Stimulated activated CD4-positive, alpha-beta T cell treated with anti-CD3 and anti-CD28 coated beads, TNF-alpha, amount 100 ng/mL, for 1 hour (primary cell): ENCODE measurements around the gene PRORP.
A peak's percentile ranks its signal among the peaks of the same experiment; 100 is the strongest.
"Not testable (repeated sequence)": the region's sequence is repeated elsewhere in the genome, so short reads cannot be mapped to it uniquely, and the experiment has no call there.

Source experiments
- DNase-seq, 3 donors: peaks; one replicate each; pipeline ENCODE4 v3.0.0-alpha.2; 2020; ENCODE audit warnings: low read depth in 3 of 3, low spot score in 1 of 3

Gene PRORP

DNA sequence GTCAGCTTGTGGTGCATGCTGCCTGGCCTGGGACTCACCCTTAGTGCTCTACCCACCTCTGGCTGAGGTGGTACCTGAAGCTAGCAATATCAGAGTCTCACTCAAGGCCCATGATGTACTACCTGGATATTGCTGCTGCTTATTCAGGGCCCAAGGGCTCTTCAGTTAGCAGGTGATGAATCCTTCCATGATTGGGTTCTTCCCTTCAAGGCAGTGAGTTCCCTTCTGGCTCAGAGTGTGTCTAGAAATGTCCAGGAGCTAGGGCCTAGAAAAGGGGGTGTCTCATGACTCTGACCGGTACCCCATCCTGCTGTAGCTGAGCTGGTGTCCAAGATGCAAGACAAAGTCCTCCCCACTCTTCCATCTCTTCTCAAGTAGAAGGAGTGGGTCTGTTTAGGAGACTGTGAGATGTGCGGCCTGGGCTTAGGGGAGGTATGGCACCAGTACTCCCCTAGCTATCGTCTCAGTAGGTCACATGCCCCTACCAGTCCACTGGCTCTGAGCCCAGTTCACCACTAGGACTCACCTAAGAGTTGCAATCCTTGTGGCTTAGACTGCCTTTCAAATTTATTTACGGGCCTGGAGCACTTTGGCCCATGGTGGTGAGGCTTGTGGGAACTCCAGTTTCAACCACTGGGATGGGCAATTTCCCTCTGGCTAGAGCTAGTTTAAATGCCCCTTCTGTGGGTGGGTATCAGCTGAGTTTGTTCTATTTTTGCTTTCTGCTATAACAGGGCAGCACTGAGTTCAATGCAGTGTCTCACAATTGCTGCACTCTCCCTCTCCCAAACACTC, 12.2 kb downstream of the PRORP start:
- no peak for DNase-seq

DNA sequence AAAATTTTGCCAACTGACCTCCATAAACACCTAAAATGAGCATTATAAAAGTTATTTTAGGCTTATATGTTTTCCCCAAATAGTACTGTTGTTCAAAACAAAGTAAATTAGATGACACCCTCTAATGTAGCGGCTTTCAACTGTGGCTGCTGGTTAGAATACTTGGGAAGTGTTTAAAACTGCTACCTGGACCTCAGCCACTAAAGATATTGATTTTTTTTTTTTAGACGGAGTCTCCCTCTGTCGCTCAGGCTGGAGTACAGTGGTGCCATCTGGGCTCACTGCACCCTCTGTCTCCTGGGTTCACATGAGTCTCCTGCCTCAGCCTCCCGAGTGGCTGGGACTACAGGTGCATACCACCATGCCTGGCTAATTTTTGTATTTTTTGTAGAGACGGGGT, 16.2 kb downstream of the PRORP start:
- no peak for DNase-seq

DNA sequence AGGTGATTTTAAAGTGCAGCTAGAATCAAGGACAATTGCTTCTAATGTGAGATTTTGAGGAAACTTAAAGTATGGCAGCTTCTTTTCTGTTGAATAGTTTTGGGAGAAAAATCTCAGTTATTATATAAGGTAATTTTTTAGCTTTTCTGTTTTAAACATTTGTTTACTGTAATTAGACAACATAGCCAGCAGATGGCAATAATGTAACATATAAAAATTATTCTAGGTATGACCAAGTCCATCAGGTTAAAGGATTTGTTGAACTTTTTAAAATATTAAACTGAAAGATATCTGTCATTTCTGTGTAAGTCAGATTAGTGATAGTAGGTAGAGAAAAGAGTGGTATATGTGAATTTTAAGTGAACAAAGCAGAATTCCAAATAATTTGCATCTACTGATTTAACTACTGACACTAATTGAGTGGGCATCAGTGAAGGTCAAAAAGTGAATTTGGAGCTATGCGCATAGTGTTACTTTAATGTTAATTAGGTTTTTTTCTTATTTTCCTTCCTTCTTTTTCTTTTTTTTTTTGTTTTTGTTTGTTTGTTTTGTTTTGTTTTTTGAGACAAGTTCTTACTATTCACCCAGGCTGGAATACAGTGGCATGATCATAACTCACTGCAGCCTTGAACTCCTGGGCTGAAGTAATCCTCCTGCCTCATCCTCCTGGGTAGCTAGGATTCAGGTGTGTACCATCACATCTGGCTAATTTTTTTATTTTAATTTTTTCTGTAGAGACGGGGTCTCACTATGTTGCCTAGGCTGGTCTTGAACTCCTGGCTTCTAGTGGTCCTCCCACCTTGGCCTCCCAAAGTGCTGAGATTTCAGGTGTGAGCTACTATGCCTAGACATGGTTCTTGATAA, 18.6 kb downstream of the PRORP start:
- no peak for DNase-seq

DNA sequence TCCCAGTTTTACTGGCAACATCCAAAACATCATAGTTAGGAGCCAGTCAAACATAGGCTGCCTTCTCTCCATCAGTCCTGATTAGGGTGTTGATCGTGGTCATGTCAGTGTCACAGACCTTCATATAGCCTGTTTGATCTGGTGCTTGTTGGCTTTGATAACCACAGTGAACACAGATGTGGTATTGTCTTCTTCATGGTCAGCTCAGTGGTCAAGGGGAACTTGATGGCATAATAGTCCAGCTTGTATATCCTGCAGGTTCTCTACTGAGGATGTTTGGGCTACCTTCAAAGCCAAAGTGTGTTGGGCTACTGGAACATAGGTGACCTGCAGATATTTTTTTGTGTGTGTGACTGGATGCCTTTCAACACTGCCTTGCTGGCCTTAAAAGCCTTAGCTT, 21.7 kb downstream of the PRORP start:
- DNase-seq: no peak

DNA sequence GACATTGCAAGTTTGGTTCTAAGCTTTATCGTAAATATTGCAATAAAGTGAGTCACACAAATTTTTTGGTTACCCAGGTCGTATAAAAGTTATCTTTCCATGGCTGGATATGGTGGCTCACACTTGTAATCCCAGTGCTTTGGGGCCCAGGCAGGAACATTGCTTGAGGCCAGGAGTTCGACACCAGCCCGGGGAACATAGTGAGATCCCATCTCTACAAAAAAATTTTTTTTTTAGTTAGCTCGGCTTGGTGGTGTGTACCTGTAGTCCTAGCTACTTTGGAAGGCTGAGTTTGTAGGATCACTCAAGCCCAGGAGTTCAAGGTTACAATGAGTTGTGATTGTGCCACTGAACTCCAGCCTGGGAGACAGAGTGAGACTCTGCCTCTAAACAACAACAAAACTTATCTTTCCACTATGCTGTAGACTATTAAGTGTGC, 24.4 kb downstream of the PRORP start:
- no peak for DNase-seq

DNA sequence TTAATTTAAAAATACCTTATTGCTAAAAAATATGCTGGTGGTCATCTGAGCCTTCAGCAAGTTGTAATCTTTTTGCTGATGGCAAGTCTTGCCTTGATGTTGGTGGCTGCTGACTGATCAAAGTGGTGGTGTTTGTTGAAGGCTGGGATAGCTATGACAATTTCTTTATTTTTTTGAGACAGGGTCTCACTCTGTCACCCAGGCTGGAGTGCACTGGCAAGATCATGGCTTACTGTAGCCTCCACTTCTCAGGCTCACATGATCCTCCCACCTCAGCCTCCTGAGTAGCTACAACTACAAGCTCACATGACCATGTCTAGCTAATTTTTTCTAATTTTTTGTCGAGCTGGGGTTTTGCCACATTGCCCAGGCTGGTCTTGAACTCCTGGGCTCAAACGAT, 24.8 kb downstream of the PRORP start:
- DNase-seq: no peak

DNA sequence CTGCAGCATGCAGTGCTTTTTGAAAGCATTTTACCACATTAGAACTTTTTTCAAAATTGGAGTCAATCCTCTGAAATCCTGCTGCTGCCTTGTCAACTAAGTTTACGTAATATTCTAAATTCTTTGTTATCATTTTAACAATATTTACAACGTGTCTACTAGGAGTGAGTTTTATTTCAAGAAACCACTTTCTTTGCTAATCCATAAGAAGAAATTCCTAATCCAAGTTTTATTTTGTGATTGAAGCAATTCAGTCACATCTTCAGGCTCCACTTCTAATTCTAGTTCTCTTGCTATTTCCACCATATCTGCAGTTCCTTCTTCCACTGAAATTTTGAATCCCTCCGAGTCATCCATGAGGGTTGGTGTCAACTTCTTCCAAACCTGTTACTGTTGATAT, 25.4 kb downstream of the PRORP start:
- no peak for DNase-seq

DNA sequence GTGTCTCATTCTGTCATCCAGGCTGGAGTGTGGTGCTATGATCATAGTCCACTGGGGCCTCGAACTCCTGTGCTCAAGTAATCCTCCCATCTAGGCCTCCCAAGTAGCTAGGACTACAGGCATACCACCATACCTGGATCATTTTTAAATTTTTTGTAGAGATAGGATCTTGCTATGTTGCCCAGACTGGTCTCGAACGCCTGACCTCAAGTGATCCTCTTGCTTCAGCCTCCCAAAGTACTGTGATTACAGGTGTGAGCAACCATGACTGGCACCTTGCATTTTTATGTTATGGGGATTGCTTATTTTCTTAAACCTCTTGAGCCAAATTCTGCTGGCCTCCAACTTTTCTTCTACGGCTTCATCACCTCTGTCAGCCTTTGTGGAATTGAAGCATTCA, 26.9 kb downstream of the PRORP start:
- no peak for DNase-seq

DNA sequence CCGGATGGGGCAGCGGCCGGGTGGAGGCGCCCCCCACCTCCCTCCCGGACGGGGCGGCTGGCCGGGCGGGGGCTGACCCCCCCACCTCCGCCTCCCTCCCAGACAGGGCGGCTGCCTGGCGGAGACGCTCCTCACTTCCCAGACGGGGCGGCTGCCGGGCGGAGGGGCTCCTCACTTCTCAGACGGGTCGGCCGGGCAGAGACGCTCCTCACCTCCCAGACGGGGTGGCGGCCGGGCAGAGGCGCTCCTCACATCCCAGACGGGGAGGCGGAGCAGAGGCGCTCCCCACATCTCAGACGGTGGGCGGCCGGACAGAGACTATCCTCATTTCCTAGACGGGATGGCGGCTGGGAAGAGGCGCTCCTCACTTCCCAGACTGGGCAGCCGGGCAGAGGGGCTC, 30.2 kb downstream of the PRORP start:
- DNase-seq: not testable (repeated sequence)

DNA sequence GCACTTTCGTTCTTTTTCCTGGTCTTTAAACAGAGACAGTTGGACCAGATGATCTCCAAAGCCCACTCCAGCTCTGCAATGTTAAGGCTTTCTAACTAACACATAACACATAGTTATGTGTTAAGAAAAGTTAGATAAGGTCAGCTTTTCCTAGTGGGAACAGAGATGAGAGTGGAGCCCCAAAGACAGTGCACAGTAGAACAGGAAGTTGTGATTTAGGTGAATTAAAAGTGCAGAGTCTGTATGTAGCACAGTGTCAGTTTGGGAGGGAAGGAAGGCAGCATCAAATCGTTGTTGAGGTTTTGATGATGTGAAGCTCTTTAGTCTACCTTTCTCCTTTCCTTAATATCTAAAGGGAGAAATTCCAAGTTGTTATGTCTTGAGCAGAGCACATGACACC, 31.7 kb downstream of the PRORP start:
- no peak for DNase-seq

DNA sequence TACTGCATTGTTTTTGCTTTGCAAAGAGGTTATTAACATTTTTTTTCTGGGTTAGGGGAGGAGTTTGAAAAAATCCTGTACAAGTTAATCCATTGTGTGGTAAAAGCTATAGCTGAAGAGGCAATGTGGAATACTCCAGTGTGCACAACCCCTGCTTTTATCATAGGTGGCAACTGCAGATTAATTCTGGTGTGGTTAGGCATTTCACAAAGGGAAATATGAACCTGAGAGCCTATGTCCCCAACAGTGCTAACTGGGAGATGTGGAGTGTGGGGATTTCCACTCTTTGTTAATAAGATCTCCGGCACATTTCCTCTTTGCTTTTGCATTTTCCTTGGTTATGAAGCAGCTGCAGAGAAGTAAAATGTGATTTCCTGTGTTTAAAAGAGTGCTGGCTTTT, 33.6 kb downstream of the PRORP start:
- DNase-seq: no peak

DNA sequence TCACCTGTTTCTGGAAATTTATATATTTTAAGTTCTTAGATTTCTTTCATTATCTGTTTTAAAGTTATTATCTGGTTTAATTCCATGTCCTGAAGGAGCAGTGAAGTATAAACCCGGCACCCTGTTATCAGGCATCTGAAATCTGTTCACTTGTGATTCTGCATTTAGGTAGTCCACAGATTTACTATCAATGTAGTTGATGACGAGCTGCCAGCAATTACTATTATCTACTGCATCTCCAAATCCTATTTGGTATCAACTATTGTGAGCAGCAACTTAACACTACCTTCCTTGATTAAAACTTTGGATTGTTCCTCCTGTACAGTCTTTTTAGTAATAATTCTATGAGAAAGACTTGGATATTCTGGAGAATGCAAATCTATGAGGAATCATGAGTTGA, 36.1 kb downstream of the PRORP start:
- no peak for DNase-seq

DNA sequence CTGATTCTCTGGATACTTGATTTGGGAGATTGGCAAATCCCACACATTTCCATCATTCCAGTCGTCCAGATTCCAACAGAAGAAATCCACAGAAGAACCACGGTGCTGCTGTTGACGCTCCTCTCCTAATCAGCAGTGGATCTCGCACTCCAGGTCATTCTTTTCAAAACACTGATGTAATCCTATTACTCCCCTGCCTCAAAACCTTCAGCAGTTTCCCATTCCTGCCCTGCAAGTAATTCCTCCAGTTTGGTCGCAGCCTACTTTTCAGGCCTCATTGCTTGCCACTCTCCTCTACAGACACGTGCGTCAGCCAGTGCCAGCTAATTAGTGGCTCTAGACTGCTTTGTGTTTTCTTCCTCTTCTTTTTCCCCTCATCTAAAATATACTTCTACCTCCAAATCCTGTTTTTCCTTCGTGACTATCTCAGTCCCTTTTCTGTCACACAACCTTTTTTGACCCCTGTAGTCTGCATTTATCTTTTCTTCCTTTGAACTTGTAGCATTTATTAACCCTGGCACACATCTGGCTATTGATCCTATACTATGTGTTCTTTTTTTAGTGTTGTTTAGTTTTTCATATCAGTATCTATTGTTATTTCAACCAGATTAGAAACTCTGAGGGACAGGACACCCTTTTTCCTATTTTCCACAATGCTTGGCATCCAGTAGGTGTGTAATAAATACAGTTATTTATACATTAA, 36.8 kb downstream of the PRORP start:
- DNase-seq: no peak

DNA sequence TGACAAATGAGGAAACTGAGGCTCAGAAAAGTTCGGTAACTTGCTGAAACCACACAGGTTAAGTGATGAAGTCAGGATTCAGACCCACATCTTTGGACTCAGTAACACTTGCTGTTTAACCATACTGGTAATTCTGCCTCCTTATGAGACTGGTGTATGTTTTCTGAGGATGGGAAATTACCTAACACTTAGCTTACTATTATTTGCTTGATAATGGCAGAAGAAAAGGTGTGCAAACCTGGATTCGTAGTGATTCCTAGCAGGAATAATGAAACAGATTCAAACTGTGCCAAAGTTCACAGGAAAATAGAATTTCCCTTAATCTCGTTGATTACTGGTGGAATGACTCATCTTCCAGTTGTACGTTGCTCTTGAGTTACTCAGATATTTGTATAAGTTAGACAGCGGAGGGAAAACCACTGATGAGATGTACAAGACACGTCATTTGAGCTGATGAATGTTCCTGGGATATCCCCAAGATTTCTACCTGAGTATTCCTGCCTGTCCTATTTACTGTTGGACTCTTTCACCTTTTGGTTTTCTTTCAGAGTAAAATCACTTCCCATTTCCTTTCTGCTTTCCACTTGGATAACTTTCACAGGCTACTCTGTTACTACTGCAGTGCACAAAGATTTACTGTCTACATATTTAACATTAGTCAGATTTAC, 37.5 kb downstream of the PRORP start:
- no peak for DNase-seq

DNA sequence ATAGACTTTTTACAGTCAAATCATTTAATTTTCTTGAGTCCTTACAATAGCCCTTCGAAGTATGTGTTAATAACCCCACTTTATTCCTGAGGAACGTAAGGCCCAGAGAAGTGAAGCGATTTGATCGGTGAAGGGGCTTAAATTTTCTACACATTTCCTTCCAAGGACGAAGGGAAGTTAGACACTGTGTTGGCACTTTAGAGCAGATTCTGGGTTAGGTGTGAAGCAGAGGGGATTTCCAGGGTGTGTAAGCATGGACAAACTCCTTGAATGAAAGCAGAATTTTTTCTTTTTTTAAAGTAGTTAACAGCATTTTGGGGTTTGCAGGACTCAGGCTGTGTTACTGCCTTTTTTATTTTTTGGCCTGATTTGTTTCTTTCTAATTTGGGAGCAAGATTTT, 38.9 kb downstream of the PRORP start:
- DNase-seq: peak in 1 of 3 donors; percentile 4

DNA sequence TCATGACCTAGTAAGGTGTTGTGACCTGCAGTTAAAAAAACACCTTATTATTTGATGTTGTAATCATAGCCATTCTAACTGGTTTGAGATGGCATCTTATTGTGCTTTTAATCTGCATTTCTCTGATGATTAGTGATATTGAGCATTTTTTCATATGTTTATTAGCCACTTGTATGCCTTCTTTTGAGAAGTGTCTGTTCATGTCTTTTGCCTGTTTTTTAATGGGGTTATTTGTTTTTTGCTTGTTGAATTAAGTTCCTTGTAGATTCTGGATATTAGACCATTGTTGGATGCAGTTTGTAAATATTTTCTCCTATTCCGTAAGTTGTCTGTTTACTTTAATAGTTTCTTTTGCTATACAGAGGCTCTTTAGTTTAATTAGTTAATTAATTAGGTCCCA, 41.0 kb downstream of the PRORP start:
- no peak for DNase-seq

DNA sequence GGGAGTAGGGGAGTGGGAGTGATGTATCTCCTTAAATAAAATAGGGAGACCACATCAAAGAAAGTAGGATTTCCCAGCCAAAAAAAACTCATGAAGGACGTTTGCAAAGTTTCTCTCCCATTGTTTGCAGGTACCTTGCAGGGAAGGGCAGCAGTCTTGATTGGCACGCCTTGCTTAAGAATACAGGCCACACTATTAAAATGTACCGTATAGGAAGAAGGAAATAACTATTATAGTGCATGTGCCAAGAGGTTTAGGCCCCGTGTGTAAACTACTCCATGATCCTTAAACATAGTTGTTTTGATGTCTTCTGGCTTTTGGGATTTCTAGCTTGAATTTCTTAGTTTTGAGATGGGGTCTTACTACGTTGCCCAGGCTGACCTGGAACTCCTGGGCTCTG, 42.5 kb downstream of the PRORP start:
- no peak for DNase-seq

DNA sequence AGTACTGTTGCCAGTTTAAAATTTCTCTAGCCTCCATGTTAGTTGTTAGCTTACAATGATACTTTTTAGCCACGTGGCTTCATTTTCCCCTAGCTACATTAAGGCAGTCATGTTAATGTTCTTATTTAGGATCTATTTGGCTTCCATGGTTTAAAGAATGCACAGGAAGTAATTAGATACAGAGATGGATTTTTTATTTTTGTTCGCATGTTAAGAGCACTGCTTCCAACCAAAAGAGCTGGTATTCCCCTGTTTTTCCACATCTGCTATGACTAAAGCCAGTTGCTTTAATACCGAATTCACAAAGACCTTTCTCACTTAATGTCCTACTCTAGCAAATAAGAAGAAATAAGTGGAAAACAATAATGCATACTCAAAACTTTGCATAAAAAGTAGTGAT, 45.1 kb downstream of the PRORP start:
- no peak for DNase-seq
